Thoracic aorta (tissue), 2 donors: ENCODE measurements around the gene GART. TPM values are rescaled to one million over a fixed set of nuclear protein-coding genes. Genes with fewer than 3 reads are reported as not detected.

ENCODE experiments used
- ATAC-seq: fragments of 150-250 bp; one replicate; pipeline ENCODE4 v1.8.0; 2017; ENCODE audit warnings: low read depth; ENCODE audit not compliant: insufficient number of reproducible peaks, low FRiP score
- DNase-seq: peaks from one replicate; pipeline ENCODE4 v3.0.0-alpha.2; 2020; ENCODE audit warnings: low spot score
- H3K27ac ChIP-seq, 2 donors: fragments of 200-600 bp; sonication (generic); 1 replicate in 1 of 2; 2 replicates in 1 of 2; pipeline ENCODE4 v1.5.1; 2016; ENCODE audit warnings: mild to moderate bottlenecking in 2 of 2, moderate library complexity in 2 of 2
- H3K27me3 ChIP-seq: fragments of 200-600 bp; sonication (generic); replicated peaks from 2 replicates; pipeline ENCODE4 v1.6.0; 2016; ENCODE audit warnings: mild to moderate bottlenecking; ENCODE audit not compliant: insufficient read depth
- H3K36me3 ChIP-seq: fragments of 200-600 bp; sonication (generic); one replicate; pipeline ENCODE4 v1.5.1; 2016
- H3K4me1 ChIP-seq, 2 donors: fragments of 200-600 bp; sonication (generic); 1 replicate in 1 of 2; 2 replicates in 1 of 2; pipeline versions ENCODE4 v1.5.1 to v1.6.0; 2016; ENCODE audit warnings: low read depth in 2 of 2, mild to moderate bottlenecking in 1 of 2; ENCODE audit not compliant: control insufficient read depth in 1 of 2
- H3K4me3 ChIP-seq: fragments of 200-600 bp; sonication (generic); 2 replicates; pipeline ENCODE4 v1.5.1; 2016; ENCODE audit warnings: mild to moderate bottlenecking
- H3K9me3 ChIP-seq: fragments of 200-600 bp; sonication (generic); 2 replicates; pipeline ENCODE4 v1.5.1; 2016
- CTCF ChIP-seq: fragments of 200-600 bp; sonication (generic); IDR thresholded peaks from one replicate; pipeline ENCODE4 v1.5.1; 2019; ENCODE audit warnings: antibody characterized with exemption
- total RNA-seq, 2 donors: library from RNA; depleted of rRNA; stranded (reverse); fragments of >200 nt; gene quantifications; one replicate each; pipeline versions ENCODE4 v1.1.0 to v1.2.3, GENCODE V29; 2016

GART gene
- total RNA-seq, 2 donors from 2014 or later = 64.4 to 172 TPM

GRCh38 chr21:33543505-33544129 lies 1.7 kb upstream of the GART start:
- Histone ChIP-seq H3K9me3 (no peaks in the 10 kb centered on the region), H3K27me3 (no peaks in the 10 kb centered on the region), H3K4me3 (peak overlapping the region; percentile 80), H3K4me1 (peaks cover 22 to 40% of the 10 kb centered on the region in 2 donors), H3K27ac (peak overlapping the region; percentile 98), H3K36me3 (peaks cover 7% of the 10 kb centered on the region)
- DNase-seq (no peak), ATAC-seq (no peak)
- no peak for TF ChIP-seq CTCF

GRCh38 chr21:33542640-33543504 lies 955 bp upstream of the GART start, which contains the start of gene SON:
SON (plus strand) TSS chr21:33543038; CDS start chr21:33543093, 55 bp downstream.
- ATAC-seq = peak; percentile 95
- TF ChIP-seq CTCF = no peak
- peak; percentile 94 for DNase-seq
- H3K27me3 ChIP-seq = no peaks in the 10 kb centered on the region
- peak within 1 kb of the TSS; percentile 98 for H3K27ac ChIP-seq
- peaks cover 22 to 37% of the 10 kb centered on the region in 2 donors for H3K4me1 ChIP-seq
- peak within 1 kb of the TSS; percentile 80 for H3K4me3 ChIP-seq
- no peaks in the 10 kb centered on the region for H3K9me3 ChIP-seq
- peaks cover 7% of the 10 kb centered on the region for H3K36me3 ChIP-seq

GRCh38 chr21:33541105-33541711 lies 709 bp downstream of the GART start:
- ATAC-seq (no peak), DNase-seq (no peak)
- peak overlapping the region; percentile 98 for H3K27ac ChIP-seq
- H3K4me3 ChIP-seq = peak overlapping the region; percentile 80
- H3K4me1 ChIP-seq = peaks cover 22 to 28% of the 10 kb centered on the region in 2 donors
- H3K9me3 ChIP-seq = no peaks in the 10 kb centered on the region
- peaks cover 8% of the 10 kb centered on the region for H3K36me3 ChIP-seq
- TF ChIP-seq CTCF = no peak
- H3K27me3 ChIP-seq = no peaks in the 10 kb centered on the region

- H3K36me3 ChIP-seq = peaks cover 8% of the 10 kb centered on the region
- ATAC-seq (no peak), DNase-seq (no peak)
- TF ChIP-seq CTCF = no peak
- H3K27me3 ChIP-seq = no peaks in the 10 kb centered on the region
- no peak overlapping the region for H3K4me3 ChIP-seq
- H3K4me1 ChIP-seq = peaks cover 17 to 23% of the 10 kb centered on the region in 2 donors
- H3K27ac ChIP-seq = no peak overlapping the region
- no peaks in the 10 kb centered on the region for H3K9me3 ChIP-seq
Measured at GRCh38 chr21:33540711-33541104, 1.2 kb downstream of the GART start.

GRCh38 chr21:33539616-33540015 lies 2.3 kb downstream of the GART start:
- DNase-seq = no peak
- no peak for TF ChIP-seq CTCF
- no peak overlapping the region for H3K4me3 ChIP-seq
- ATAC-seq = no peak
- no peaks in the 10 kb centered on the region for H3K9me3 ChIP-seq
- no peak overlapping the region for H3K27ac ChIP-seq
- no peaks in the 10 kb centered on the region for H3K27me3 ChIP-seq
- peaks cover 8% of the 10 kb centered on the region for H3K36me3 ChIP-seq
- H3K4me1 ChIP-seq = peaks cover 8 to 12% of the 10 kb centered on the region in 2 donors
